GM12878 (cell line): ENCODE data around the gene DRC1.
"Not testable (repeated sequence)": the region's sequence is repeated elsewhere in the genome, so short reads cannot be mapped to it uniquely, and the experiment has no call there.

Experiments
- RAD21 ChIP-seq: IDR thresholded peaks from 2 replicates; pipeline ENCODE4 v1.6.1; 2011; ENCODE audit warnings: mild to moderate bottlenecking, low read depth, low read length, moderate library complexity; ENCODE audit not compliant: insufficient read depth
- SMAD5 ChIP-seq: IDR thresholded peaks from 2 replicates; pipeline ENCODE4 v1.6.1; 2016; ENCODE audit warnings: antibody characterized with exemption, low read depth

GRCh38 chr2:26354469-26354868 lies 47.3 kb upstream of the DRC1 start:
- TF ChIP-seq RAD21, SMAD5: not testable (repeated sequence)
